ENCODE measurements around the gene REC8. TPM values are rescaled to one million over a fixed set of nuclear protein-coding genes. Genes with fewer than 3 reads are reported as not detected.

The REC8 gene
- total RNA-seq, result 122 and 158 TPM in 2 replicates

DNA sequence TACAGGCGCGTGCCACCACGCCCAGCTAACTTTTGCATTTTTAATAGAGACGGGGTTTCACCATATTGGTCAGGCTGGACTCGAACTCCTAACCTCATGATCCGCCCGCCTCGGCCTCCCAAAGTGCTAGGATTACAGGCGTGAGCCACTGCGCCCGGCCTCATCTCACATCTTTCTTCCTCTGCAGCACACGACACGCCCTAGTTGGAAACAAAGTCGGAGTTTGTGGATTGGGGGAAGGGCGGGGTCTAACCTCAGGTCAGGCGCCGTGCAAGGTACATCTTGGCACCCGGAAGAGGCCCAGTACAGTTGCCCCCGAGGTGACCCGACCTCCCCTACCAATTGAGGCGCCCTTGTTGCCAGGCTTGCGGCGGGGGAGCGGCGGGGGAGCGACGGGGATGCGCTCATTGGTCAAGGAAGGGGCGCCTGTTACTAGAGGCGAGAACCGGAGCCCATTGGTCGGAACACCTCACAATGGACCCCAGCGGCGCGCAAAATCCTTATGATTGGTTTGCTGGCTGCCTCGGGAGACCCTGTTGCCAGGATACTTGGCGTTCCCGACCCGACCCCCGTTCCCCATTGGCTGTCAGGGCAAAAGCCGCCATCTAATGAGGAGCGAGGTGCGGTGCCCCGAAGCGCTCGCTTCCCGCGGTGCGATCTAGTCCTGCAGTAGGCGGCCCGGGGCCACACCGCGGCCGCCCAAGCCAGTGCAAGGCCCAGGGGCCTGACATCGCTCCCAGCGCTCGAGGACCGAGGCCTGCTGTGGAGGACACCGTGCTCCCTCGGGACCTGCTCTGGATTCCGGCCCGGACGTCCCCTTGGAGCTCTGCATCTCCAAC lies at the start of gene REC8:
Gene REC8, plus strand, starts transcription at position 659 of the 839 bp plus-strand sequence. CDS start 473 bp downstream, outside the sequence.
- no peak for DNase-seq (ENCODE audit: low read depth)
- peak within 1 kb of the TSS; percentile 50 for H3K4me3 ChIP-seq (ENCODE audit: low read depth, low read length)
- TF ChIP-seq CTCF (conservative IDR thresholded peaks at IDR 0.05; ENCODE audit: low read depth, low read length), result no peak

DNA sequence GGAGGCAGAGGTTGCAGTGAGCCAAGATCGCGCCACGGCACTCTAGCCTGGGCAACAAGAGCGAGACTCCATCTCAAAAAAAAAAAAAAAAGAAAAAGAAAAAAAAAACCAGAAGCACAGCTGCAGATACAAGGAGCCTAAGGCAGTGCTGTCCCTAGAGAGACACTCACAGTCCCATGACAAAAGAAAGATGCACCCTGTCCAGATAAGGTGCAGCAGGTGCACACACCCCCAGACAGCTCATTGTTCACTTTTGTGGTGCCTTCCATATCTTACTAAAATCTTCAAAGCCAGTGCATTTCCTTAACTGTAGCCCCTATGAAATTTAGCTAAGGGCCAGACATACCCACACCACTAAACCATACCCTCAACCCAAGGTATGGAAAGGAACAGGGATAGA lies 49.5 kb upstream of the REC8 start:
- TF ChIP-seq CTCF (conservative IDR thresholded peaks at IDR 0.05; ENCODE audit: low read depth, low read length), result no peak
- no peak overlapping the region for H3K4me3 ChIP-seq (ENCODE audit: low read depth, low read length)
- DNase-seq (ENCODE audit: low read depth), result no peak

DNA sequence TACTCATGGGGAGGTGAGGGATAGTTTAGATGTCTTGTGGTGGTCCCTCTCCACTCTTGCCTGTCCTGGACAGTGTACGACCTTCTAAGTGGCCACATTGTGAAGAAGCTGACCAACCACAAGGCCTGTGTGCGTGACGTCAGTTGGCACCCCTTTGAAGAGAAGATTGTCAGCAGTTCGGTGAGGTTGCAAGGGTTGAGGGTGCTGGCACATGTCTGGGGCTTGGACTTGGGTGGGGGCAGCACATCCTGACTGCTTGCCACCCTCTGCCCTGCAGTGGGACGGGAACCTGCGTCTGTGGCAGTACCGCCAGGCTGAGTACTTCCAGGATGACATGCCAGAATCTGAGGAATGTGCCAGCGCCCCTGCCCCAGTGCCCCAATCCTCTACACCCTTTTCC lies 49.0 kb upstream of the REC8 start:
- no peak for DNase-seq (ENCODE audit: low read depth)
- TF ChIP-seq CTCF (conservative IDR thresholded peaks at IDR 0.05; ENCODE audit: low read depth, low read length), result no peak
- H3K4me3 ChIP-seq (ENCODE audit: low read depth, low read length), result no peak overlapping the region

GRCh38 chr14:24123424-24124417 lies 48.2 kb upstream of the REC8 start:
- DNase-seq (ENCODE audit: low read depth), result no peak
- TF ChIP-seq CTCF (conservative IDR thresholded peaks at IDR 0.05; ENCODE audit: low read depth, low read length), result no peak
- no peak overlapping the region for H3K4me3 ChIP-seq (ENCODE audit: low read depth, low read length)

DNA sequence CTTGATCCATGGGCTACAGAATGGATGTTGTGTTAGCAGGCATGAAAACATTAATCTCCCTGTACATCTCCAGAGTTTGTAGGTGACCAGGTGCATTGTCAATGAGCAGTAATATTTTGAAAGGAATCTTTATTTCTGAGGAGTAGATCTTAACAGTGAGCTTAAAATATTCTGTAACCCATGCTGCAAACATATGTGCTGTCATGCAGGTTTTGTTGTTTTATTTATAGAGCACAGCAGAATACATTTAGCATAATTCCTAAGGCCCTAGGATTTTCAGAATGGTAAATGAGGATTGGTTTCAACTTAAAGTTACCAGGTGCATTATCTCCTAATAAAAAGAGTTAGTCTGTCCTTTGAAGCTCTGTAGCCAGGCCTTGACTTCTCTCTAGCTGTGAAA lies 44.9 kb upstream of the REC8 start:
- TF ChIP-seq CTCF (conservative IDR thresholded peaks at IDR 0.05; ENCODE audit: low read depth, low read length), result no peak
- H3K4me3 ChIP-seq (ENCODE audit: low read depth, low read length), result no peak overlapping the region

GRCh38 chr14:24127673-24128072 lies 44.2 kb upstream of the REC8 start:
- TF ChIP-seq CTCF (conservative IDR thresholded peaks at IDR 0.05; ENCODE audit: low read depth, low read length), result no peak
- no peak for DNase-seq (ENCODE audit: low read depth)
- H3K4me3 ChIP-seq (ENCODE audit: low read depth, low read length), result no peak overlapping the region

More for the DNA sequence above, 44.9 kb upstream of the REC8 start:
- DNase-seq (ENCODE audit: low read depth), result no peak
